ENCODE measurements around the gene EVPL.

Gene EVPL

GRCh38 chr17:76033139-76033538, 6.0 kb upstream of the EVPL start:
- Histone ChIP-seq H3K4me3 (IDR thresholded peaks at IDR 0.05; ENCODE audit: insufficient read depth, low read depth, low read length) (no peak overlapping the region), H3K79me2 (ENCODE audit: insufficient read depth, low read depth) (no peaks in the 10 kb centered on the region), H4K20me1 (ENCODE audit: insufficient read depth) (no peaks in the 10 kb centered on the region), H2AFZ (ENCODE audit: low read depth) (no peak overlapping the region), H3K4me2 (no peak overlapping the region), H3K4me1 (ENCODE audit: low read depth, poor library complexity, severe bottlenecking) (no peaks in the 10 kb centered on the region), H3K9ac (no peak overlapping the region), H3K36me3 (ENCODE audit: insufficient read depth) (no peaks in the 10 kb centered on the region), H3K27me3 (ENCODE audit: insufficient read depth, low read depth) (no peaks in the 10 kb centered on the region), H3K27ac (no peak overlapping the region)
- TF ChIP-seq CTCF (conservative IDR thresholded peaks at IDR 0.05; ENCODE audit: low read depth, low read length), result no peak

- Histone ChIP-seq H3K4me2 (no peak overlapping the region), H3K79me2 (ENCODE audit: insufficient read depth, low read depth) (no peaks in the 10 kb centered on the region), H3K36me3 (ENCODE audit: insufficient read depth) (no peaks in the 10 kb centered on the region), H3K27me3 (ENCODE audit: insufficient read depth, low read depth) (no peaks in the 10 kb centered on the region), H4K20me1 (ENCODE audit: insufficient read depth) (no peaks in the 10 kb centered on the region), H2AFZ (ENCODE audit: low read depth) (no peak overlapping the region), H3K27ac (no peak overlapping the region), H3K4me3 (IDR thresholded peaks at IDR 0.05; ENCODE audit: insufficient read depth, low read depth, low read length) (no peak overlapping the region), H3K9ac (no peak overlapping the region), H3K4me1 (ENCODE audit: low read depth, poor library complexity, severe bottlenecking) (no peaks in the 10 kb centered on the region)
- TF ChIP-seq CTCF (conservative IDR thresholded peaks at IDR 0.05; ENCODE audit: low read depth, low read length), result no peak
These were observed 5.6 kb upstream of the EVPL start for GRCh38 chr17:76032780-76033108.

- Histone ChIP-seq H3K4me3 (IDR thresholded peaks at IDR 0.05; ENCODE audit: insufficient read depth, low read depth, low read length) (no peak overlapping the region), H3K9ac (no peak overlapping the region), H4K20me1 (ENCODE audit: insufficient read depth) (no peaks in the 10 kb centered on the region), H3K4me1 (ENCODE audit: low read depth, poor library complexity, severe bottlenecking) (no peaks in the 10 kb centered on the region), H3K4me2 (no peak overlapping the region), H3K27ac (no peak overlapping the region), H3K27me3 (ENCODE audit: insufficient read depth, low read depth) (no peaks in the 10 kb centered on the region), H2AFZ (ENCODE audit: low read depth) (no peak overlapping the region), H3K36me3 (ENCODE audit: insufficient read depth) (no peaks in the 10 kb centered on the region), H3K79me2 (ENCODE audit: insufficient read depth, low read depth) (no peaks in the 10 kb centered on the region)
- no peak for TF ChIP-seq CTCF (conservative IDR thresholded peaks at IDR 0.05; ENCODE audit: low read depth, low read length)
These were observed 5.1 kb upstream of the EVPL start for GRCh38 chr17:76032073-76032779.

- Histone ChIP-seq H3K4me2 (no peak overlapping the region), H3K36me3 (ENCODE audit: insufficient read depth) (no peaks in the 10 kb centered on the region), H3K79me2 (ENCODE audit: insufficient read depth, low read depth) (no peaks in the 10 kb centered on the region), H3K4me3 (IDR thresholded peaks at IDR 0.05; ENCODE audit: insufficient read depth, low read depth, low read length) (no peak overlapping the region), H4K20me1 (ENCODE audit: insufficient read depth) (no peaks in the 10 kb centered on the region), H3K4me1 (ENCODE audit: low read depth, poor library complexity, severe bottlenecking) (no peaks in the 10 kb centered on the region), H2AFZ (ENCODE audit: low read depth) (no peak overlapping the region), H3K27me3 (ENCODE audit: insufficient read depth, low read depth) (no peaks in the 10 kb centered on the region; the same call in 1 of the 2 replicates), H3K27ac (no peak overlapping the region), H3K9ac (no peak overlapping the region)
- TF ChIP-seq CTCF (conservative IDR thresholded peaks at IDR 0.05; ENCODE audit: low read depth, low read length), result no peak
These were observed 370 bp downstream of the EVPL start for GRCh38 chr17:76026714-76027158.
